Measurements from ENCODE around the gene LCK.
"Not testable (repeated sequence)": the region's sequence is repeated elsewhere in the genome, so short reads cannot be mapped to it uniquely, and the experiment has no call there.

Gene LCK

GRCh38 chr1:32291708-32292538, 40.9 kb downstream of the LCK start, which contains the start of gene HDAC1:
TSS of gene HDAC1 (plus strand) at chr1:32292083. CDS start at chr1:32292170, 87 bp downstream.
- Histone ChIP-seq H3K9me3 (ENCODE audit: control insufficient read depth, low read length) (no peaks in the 10 kb centered on the region), H3K36me3 (ENCODE audit: control insufficient read depth, insufficient read depth, low read length) (no peaks in the 10 kb centered on the region), H3K27ac (ENCODE audit: insufficient read depth, low read depth, low read length, poor library complexity, severe bottlenecking) (no peak within 1 kb of the TSS), H3K4me3 (ENCODE audit: insufficient read depth, low read depth, low read length) (peak within 1 kb of the TSS; percentile 76), H3K4me1 (ENCODE audit: control insufficient read depth, insufficient read depth, low read length) (no peaks in the 10 kb centered on the region), H3K27me3 (ENCODE audit: control insufficient read depth, insufficient read depth, low read length, poor library complexity, severe bottlenecking) (no peaks in the 10 kb centered on the region)
- WGBS, 2 experiments = 3% methylated on average over 67 of the region's 67 CpGs

GRCh38 chr1:32298211-32298610, 47.1 kb downstream of the LCK start:
- not testable (repeated sequence) for H3K27me3 ChIP-seq (ENCODE audit: control insufficient read depth, insufficient read depth, low read length, poor library complexity, severe bottlenecking); H3K4me1 ChIP-seq (ENCODE audit: control insufficient read depth, insufficient read depth, low read length); H3K27ac ChIP-seq (ENCODE audit: insufficient read depth, low read depth, low read length, poor library complexity, severe bottlenecking); H3K9me3 ChIP-seq (ENCODE audit: control insufficient read depth, low read length); H3K4me3 ChIP-seq (ENCODE audit: insufficient read depth, low read depth, low read length)
- 93 to 96% methylated on average over 16 of the region's 16 CpGs for WGBS, 2 experiments
- H3K36me3 ChIP-seq (ENCODE audit: control insufficient read depth, insufficient read depth, low read length) = peaks cover 11% of the 10 kb centered on the region

- Histone ChIP-seq H3K27ac (ENCODE audit: insufficient read depth, low read depth, low read length, poor library complexity, severe bottlenecking) (no peak overlapping the region), H3K4me3 (ENCODE audit: insufficient read depth, low read depth, low read length) (no peak overlapping the region), H3K4me1 (ENCODE audit: control insufficient read depth, insufficient read depth, low read length) (no peaks in the 10 kb centered on the region), H3K27me3 (ENCODE audit: control insufficient read depth, insufficient read depth, low read length, poor library complexity, severe bottlenecking) (no peaks in the 10 kb centered on the region), H3K9me3 (ENCODE audit: control insufficient read depth, low read length) (no peaks in the 10 kb centered on the region), H3K36me3 (ENCODE audit: control insufficient read depth, insufficient read depth, low read length) (peaks cover 22% of the 10 kb centered on the region)
Observed at GRCh38 chr1:32299327-32299726, 48.3 kb downstream of the LCK start.

DNA sequence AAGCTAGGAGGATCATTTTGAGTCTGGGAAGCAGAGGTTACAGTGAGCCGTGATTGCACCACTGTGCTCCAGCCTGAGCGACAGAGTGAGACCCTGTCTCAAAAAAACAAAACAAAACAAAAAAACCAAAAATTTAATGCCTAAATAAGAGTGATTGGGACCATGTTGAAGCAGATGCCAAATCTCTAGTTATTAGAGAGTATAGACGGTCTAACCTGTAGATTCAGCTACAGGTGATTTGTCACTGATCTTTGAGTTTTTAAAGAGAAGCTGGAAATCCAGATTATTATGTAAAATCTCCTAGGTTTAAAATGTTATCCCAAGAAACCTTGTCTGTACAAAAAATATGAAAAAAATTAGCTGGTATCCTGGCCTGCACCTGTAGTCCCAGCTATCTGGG, 52.3 kb downstream of the LCK start:
- Histone ChIP-seq H3K9me3 (ENCODE audit: control insufficient read depth, low read length) (peaks cover 3% of the 10 kb centered on the region), H3K4me3 (ENCODE audit: insufficient read depth, low read depth, low read length) (no peak overlapping the region), H3K27me3 (ENCODE audit: control insufficient read depth, insufficient read depth, low read length, poor library complexity, severe bottlenecking) (no peaks in the 10 kb centered on the region), H3K27ac (ENCODE audit: insufficient read depth, low read depth, low read length, poor library complexity, severe bottlenecking) (no peak overlapping the region), H3K36me3 (ENCODE audit: control insufficient read depth, insufficient read depth, low read length) (peaks cover 35% of the 10 kb centered on the region), H3K4me1 (ENCODE audit: control insufficient read depth, insufficient read depth, low read length) (no peaks in the 10 kb centered on the region)
- 89 to 96% methylated on average over 3 of the region's 3 CpGs for WGBS, 2 experiments

DNA sequence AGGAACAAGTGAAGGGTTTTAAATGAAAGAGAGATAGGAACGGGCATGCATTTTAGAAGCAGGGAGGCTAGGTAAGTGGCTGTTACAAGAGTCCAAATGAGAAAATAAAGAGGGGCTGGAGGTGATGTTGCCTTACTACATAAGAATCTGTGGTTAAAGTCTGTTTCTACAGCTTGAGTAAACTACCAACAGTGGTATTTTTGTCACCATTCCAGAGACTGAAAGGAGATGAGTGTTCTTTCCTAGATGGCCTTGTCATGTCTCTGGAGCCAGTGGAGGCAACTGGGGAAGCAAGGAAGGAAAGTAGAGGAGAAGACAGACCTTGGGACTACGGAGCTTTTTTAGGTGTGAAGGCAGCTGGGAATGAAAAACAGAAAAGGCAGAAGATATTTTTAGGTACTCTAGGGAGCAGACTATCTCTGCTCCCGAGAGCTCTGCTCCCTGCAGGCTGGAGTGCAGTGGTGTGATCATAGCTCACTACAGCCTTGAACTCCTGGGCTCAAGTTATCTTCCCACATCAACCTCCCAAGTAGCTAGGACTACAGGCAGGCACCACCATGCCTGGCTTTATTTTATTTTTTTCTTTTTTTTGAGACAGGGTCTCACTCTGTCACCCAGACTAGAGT, 53.0 kb downstream of the LCK start:
- WGBS, 2 experiments = 93 to 94% methylated on average over 3 of the region's 3 CpGs
- no peaks in the 10 kb centered on the region for H3K4me1 ChIP-seq (ENCODE audit: control insufficient read depth, insufficient read depth, low read length)

GRCh38 chr1:32305310-32305709, 54.2 kb downstream of the LCK start:
- 96 to 98% methylated on average over 2 of the region's 2 CpGs for WGBS, 2 experiments
- Histone ChIP-seq H3K36me3 (ENCODE audit: control insufficient read depth, insufficient read depth, low read length) (peaks cover 35% of the 10 kb centered on the region), H3K9me3 (ENCODE audit: control insufficient read depth, low read length) (peaks cover 3% of the 10 kb centered on the region), H3K4me1 (ENCODE audit: control insufficient read depth, insufficient read depth, low read length) (no peaks in the 10 kb centered on the region), H3K27me3 (ENCODE audit: control insufficient read depth, insufficient read depth, low read length, poor library complexity, severe bottlenecking) (no peaks in the 10 kb centered on the region), H3K4me3 (ENCODE audit: insufficient read depth, low read depth, low read length) (no peak overlapping the region), H3K27ac (ENCODE audit: insufficient read depth, low read depth, low read length, poor library complexity, severe bottlenecking) (no peak overlapping the region)

More for the DNA sequence above, 53.0 kb downstream of the LCK start:
- peaks cover 35% of the 10 kb centered on the region for H3K36me3 ChIP-seq (ENCODE audit: control insufficient read depth, insufficient read depth, low read length)
- no peaks in the 10 kb centered on the region for H3K27me3 ChIP-seq (ENCODE audit: control insufficient read depth, insufficient read depth, low read length, poor library complexity, severe bottlenecking)
- H3K9me3 ChIP-seq (ENCODE audit: control insufficient read depth, low read length) = peaks cover 3% of the 10 kb centered on the region
- H3K4me3 ChIP-seq (ENCODE audit: insufficient read depth, low read depth, low read length) = no peak overlapping the region
- no peak overlapping the region for H3K27ac ChIP-seq (ENCODE audit: insufficient read depth, low read depth, low read length, poor library complexity, severe bottlenecking)

GRCh38 chr1:32307324-32307723, 56.3 kb downstream of the LCK start:
- WGBS, 2 experiments = 96 to 98% methylated on average over 2 of the region's 2 CpGs
- no peaks in the 10 kb centered on the region for H3K4me1 ChIP-seq (ENCODE audit: control insufficient read depth, insufficient read depth, low read length)
- H3K4me3 ChIP-seq (ENCODE audit: insufficient read depth, low read depth, low read length) = no peak overlapping the region
- H3K27me3 ChIP-seq (ENCODE audit: control insufficient read depth, insufficient read depth, low read length, poor library complexity, severe bottlenecking) = no peaks in the 10 kb centered on the region
- H3K9me3 ChIP-seq (ENCODE audit: control insufficient read depth, low read length) = peaks cover 3% of the 10 kb centered on the region
- peaks cover 35% of the 10 kb centered on the region for H3K36me3 ChIP-seq (ENCODE audit: control insufficient read depth, insufficient read depth, low read length)
- no peak overlapping the region for H3K27ac ChIP-seq (ENCODE audit: insufficient read depth, low read depth, low read length, poor library complexity, severe bottlenecking)

DNA sequence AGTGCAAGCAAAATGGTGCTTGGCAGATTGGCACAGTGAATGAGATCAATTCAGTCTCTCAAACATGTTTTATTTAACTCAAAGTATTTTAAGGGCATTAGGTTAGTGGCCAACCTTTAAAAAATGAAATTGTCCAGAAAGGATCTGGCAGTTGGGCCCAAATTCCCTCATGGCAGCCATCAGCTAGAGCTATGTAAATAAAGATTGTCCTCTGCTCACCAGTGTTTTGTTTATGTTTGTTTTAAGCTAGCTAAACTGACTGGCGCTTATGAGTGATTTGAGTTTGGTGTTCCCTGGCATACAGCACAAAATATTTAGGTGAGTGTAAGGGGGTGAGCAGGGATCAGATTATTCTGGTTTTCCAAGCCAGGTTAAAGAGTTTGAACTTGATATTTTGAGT, 58.9 kb downstream of the LCK start:
- peaks cover 3% of the 10 kb centered on the region for H3K9me3 ChIP-seq (ENCODE audit: control insufficient read depth, low read length)
- 94 to 96% methylated on average over 1 of the region's 1 CpG for WGBS, 2 experiments
- H3K4me3 ChIP-seq (ENCODE audit: insufficient read depth, low read depth, low read length) = no peak overlapping the region
- H3K36me3 ChIP-seq (ENCODE audit: control insufficient read depth, insufficient read depth, low read length) = peaks cover 10% of the 10 kb centered on the region
- no peaks in the 10 kb centered on the region for H3K4me1 ChIP-seq (ENCODE audit: control insufficient read depth, insufficient read depth, low read length)
- no peak overlapping the region for H3K27ac ChIP-seq (ENCODE audit: insufficient read depth, low read depth, low read length, poor library complexity, severe bottlenecking)
- no peaks in the 10 kb centered on the region for H3K27me3 ChIP-seq (ENCODE audit: control insufficient read depth, insufficient read depth, low read length, poor library complexity, severe bottlenecking)

- no peak overlapping the region for H3K27ac ChIP-seq (ENCODE audit: insufficient read depth, low read depth, low read length, poor library complexity, severe bottlenecking)
- no peaks in the 10 kb centered on the region for H3K9me3 ChIP-seq (ENCODE audit: control insufficient read depth, low read length)
- no peaks in the 10 kb centered on the region for H3K36me3 ChIP-seq (ENCODE audit: control insufficient read depth, insufficient read depth, low read length)
- H3K4me3 ChIP-seq (ENCODE audit: insufficient read depth, low read depth, low read length) = no peak overlapping the region
- WGBS, 2 experiments = 93 to 99% methylated on average over 2 of the region's 2 CpGs
- H3K27me3 ChIP-seq (ENCODE audit: control insufficient read depth, insufficient read depth, low read length, poor library complexity, severe bottlenecking) = no peaks in the 10 kb centered on the region
- H3K4me1 ChIP-seq (ENCODE audit: control insufficient read depth, insufficient read depth, low read length) = no peaks in the 10 kb centered on the region
Observed at GRCh38 chr1:32311709-32312393, 60.8 kb downstream of the LCK start.

- Histone ChIP-seq H3K27ac (ENCODE audit: insufficient read depth, low read depth, low read length, poor library complexity, severe bottlenecking) (no peak overlapping the region), H3K36me3 (ENCODE audit: control insufficient read depth, insufficient read depth, low read length) (peaks cover 7% of the 10 kb centered on the region), H3K9me3 (ENCODE audit: control insufficient read depth, low read length) (no peaks in the 10 kb centered on the region), H3K4me3 (ENCODE audit: insufficient read depth, low read depth, low read length) (no peak overlapping the region), H3K4me1 (ENCODE audit: control insufficient read depth, insufficient read depth, low read length) (no peaks in the 10 kb centered on the region), H3K27me3 (ENCODE audit: control insufficient read depth, insufficient read depth, low read length, poor library complexity, severe bottlenecking) (no peaks in the 10 kb centered on the region)
- WGBS, 2 experiments = 97 to 100% methylated on average over 3 of the region's 3 CpGs
Observed at GRCh38 chr1:32316903-32317277, 65.8 kb downstream of the LCK start.

Data from ectodermal cell (in vitro differentiated cells).